Spleen (tissue), 7 donors: ENCODE results near the gene PPARA.

Experiments used
- POLR2A ChIP-seq, 3 donors: fragments of 450-650 bp; IDR thresholded peaks; one replicate each; pipeline ENCODE4 v1.5.1; 2017; ENCODE audit warnings: antibody characterized with exemption in 3 of 3, mild to moderate bottlenecking in 1 of 3
- TF ChIP-seq, protein P1 (sequence below), 11 experiments: fragments of 200-600 bp in 7 of 11; fragments of 450-650 bp in 4 of 11; sonication (generic) in 4 of 11; IDR thresholded peaks in 8 of 11; conservative IDR thresholded peaks in 3 of 11; 1 replicate in 7 of 11; 2 replicates in 4 of 11; pipeline versions ENCODE4 v1.4.0 to v1.8.0; 2016 to 2021; ENCODE audit warnings: antibody characterized with exemption in 11 of 11, inconsistent platforms in 4 of 11, mild to moderate bottlenecking in 1 of 11
- donor health status: DM: no; HTN: no; CAD: no; lungs with moderate emphysema.
- donor health status: DM: no; HTN: no; CAD: no.
- donor health status: DM: no; HTN: no; CAD: no.

DNA sequence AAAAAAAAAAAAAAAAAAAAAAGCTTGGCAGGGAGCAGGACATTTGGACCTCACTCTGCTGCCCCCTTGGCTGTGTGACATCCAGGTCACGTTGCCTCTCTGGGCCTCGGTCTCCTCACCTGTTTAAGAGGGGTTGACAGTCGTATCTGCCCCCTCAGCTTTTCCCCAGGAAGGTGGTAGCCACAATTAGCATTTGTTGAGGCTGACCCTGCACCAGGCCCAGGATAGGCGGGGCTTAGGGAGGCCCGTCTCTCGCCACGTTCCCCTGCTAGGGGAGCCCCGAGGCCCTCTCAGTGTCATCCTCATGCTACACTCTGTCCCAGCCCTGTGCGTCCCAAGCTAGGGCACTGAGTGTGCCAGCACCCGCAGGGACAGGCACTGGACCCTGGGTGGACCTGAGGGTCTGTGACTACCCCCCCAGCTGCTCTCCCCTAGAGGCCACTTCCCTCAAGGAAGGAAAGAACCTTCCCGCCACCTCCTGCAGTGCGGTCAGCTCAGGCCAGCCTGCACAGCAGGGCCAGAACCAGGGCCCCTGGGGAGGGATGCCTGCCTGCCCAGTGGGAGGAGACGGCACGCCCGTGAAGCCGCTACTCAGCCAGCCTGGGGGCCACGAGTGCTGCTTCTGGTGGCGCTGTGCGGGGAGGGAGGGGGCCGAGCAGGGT lies 38.5 kb upstream of the PPARA start:
- TF ChIP-seq, protein P1, sequence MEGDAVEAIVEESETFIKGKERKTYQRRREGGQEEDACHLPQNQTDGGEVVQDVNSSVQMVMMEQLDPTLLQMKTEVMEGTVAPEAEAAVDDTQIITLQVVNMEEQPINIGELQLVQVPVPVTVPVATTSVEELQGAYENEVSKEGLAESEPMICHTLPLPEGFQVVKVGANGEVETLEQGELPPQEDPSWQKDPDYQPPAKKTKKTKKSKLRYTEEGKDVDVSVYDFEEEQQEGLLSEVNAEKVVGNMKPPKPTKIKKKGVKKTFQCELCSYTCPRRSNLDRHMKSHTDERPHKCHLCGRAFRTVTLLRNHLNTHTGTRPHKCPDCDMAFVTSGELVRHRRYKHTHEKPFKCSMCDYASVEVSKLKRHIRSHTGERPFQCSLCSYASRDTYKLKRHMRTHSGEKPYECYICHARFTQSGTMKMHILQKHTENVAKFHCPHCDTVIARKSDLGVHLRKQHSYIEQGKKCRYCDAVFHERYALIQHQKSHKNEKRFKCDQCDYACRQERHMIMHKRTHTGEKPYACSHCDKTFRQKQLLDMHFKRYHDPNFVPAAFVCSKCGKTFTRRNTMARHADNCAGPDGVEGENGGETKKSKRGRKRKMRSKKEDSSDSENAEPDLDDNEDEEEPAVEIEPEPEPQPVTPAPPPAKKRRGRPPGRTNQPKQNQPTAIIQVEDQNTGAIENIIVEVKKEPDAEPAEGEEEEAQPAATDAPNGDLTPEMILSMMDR (IDR thresholded peaks at IDR 0.05 in 8 of 11, conservative IDR thresholded peaks at IDR 0.05 in 3 of 11): no peak
- TF ChIP-seq POLR2A (IDR thresholded peaks at IDR 0.05): no peak
